Suppressor macrophage treated with lipopolysaccharide for 1 hour (primary cell): Measurements from ENCODE around the gene CHD5.

Experiments used
- DNase-seq, 3 donors: peaks; one replicate each; pipeline ENCODE4 v3.0.0-alpha.2; 2020 to 2022

The CHD5 gene

DNA sequence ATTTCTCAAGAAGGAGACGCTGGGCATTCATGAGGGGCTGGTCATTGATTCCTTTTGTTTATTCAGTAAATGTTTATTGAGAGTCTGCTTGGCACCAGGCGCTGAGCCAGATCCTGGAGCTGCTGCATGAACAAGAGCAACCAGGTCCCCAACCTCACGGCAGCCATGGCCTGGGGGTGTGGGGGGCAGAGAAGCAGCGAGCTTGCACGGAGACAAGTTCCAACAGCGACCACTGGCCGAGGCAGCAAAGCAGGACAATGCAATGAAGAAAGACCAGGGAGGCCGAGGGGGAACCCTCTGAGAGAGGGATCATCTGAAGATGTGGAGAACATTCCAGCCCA lies 126.9 kb downstream of the CHD5 start:
- no peak for DNase-seq

DNA sequence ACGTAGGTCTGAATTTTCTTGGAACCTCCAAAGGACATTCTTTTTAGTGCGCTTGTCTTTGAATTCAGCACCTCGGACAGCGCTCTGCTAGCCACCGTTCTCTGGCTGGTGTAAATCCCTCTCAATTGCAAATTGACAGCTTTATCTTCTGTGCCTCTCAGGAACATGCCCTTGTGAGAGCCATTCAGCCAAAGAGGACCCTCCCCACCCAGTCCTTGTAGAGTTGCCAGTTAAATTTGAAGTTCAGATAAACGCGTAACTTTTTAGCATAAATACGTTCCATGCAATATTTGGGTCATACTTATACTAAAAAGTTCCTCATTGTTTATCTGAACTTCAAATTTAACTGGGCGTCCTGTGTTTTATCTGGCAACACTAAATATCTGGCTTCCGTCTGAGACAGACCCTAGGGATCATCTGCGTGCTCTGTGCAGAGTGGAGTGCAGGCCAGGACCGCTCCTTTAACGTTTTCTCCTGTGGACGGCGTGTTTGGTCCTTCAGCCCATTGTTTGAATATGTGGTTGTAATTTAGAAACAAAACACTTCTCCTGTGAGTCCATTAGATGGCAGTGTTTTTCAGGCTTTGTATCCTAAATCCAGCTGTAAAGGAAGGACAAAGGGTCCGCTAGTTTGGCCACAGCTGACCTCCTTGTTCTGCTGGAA lies 127.4 kb downstream of the CHD5 start:
- peak; percentile 66 to 74 (median 69) for DNase-seq
